ENCODE results near the gene SDK1. TPM values are rescaled to one million over a fixed set of nuclear protein-coding genes. Genes with fewer than 3 reads are reported as not detected.
A peak's percentile ranks its signal among the peaks of the same experiment; 100 is the strongest.

Gene SDK1
- total RNA-seq, 4 donors from 2014 or later, result 1.2 to 1.8 (median 1.5) TPM

DNA sequence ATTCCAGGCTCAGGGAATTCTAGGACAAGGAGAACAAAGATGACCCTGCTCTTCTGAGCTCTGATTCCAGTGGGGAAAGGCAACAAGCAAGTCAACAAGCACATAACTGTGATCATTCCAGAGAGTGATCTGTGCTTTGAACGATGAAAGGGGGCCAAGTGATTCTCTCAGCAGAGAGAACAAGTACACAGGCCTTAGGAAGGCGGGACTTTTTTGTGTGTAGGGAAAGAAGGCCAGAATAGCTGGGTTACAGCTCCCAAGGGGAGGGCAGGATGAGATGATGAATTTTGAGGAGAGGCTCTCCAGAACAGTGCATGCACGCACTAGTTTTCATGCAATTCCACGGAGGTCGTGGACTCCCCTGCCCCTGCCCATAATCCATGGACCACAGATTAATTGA lies 565.2 kb downstream of the SDK1 start:
- TF ChIP-seq POLR2A (IDR thresholded peaks at IDR 0.05), result no peak
- TF ChIP-seq, protein P1, sequence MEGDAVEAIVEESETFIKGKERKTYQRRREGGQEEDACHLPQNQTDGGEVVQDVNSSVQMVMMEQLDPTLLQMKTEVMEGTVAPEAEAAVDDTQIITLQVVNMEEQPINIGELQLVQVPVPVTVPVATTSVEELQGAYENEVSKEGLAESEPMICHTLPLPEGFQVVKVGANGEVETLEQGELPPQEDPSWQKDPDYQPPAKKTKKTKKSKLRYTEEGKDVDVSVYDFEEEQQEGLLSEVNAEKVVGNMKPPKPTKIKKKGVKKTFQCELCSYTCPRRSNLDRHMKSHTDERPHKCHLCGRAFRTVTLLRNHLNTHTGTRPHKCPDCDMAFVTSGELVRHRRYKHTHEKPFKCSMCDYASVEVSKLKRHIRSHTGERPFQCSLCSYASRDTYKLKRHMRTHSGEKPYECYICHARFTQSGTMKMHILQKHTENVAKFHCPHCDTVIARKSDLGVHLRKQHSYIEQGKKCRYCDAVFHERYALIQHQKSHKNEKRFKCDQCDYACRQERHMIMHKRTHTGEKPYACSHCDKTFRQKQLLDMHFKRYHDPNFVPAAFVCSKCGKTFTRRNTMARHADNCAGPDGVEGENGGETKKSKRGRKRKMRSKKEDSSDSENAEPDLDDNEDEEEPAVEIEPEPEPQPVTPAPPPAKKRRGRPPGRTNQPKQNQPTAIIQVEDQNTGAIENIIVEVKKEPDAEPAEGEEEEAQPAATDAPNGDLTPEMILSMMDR (IDR thresholded peaks at IDR 0.05 in 4 of 5, conservative IDR thresholded peaks at IDR 0.05 in 1 of 5), result no peak
- H3K36me3 ChIP-seq, result no peaks in the 10 kb centered on the region
- H3K27me3 ChIP-seq, result no peaks in the 10 kb centered on the region
- DNase-seq, result peak in 1 of 2 donors; percentile 23
- H3K4me3 ChIP-seq, result no peak overlapping the region
- no peak overlapping the region for H3K27ac ChIP-seq
- ATAC-seq, result peak; percentile 48 to 60
- intact Hi-C loops (cut with DNase I; ENCODE audit: low total_unique reads), result no loop called here
- no peaks in the 10 kb centered on the region for H3K4me1 ChIP-seq
- in situ Hi-C loops (cut with MboI; ENCODE audit: low sequenced_read_pairs in 4 of 4), result no loop called here
- H3K9me3 ChIP-seq, result no peaks in the 10 kb centered on the region

DNA sequence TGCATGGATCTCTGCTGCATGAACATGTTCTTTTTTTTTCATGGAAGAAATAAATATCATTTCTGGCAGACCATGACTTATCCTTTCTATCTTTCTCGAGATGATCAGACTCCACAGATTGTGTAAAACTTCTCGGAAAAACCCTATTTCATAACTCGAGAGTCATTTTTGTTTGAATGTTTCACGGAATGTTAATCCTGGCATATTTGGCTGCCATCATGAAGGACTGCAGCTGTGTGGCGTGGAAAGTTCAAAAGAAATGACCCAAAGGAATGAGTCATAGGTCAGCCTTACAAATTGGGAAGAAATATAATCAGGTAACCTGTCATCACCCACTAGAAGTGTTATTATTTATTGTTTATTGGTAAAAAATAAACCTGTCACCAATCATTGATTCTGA lies 566.8 kb downstream of the SDK1 start:
- intact Hi-C loops (cut with DNase I; ENCODE audit: low total_unique reads), result no loop called here
- no peak for ATAC-seq

GRCh38 chr7:3879355-3880075 lies 578.5 kb downstream of the SDK1 start:
- intact Hi-C loops (cut with DNase I; ENCODE audit: low total_unique reads) (no loop called here), in situ Hi-C loops (cut with MboI; ENCODE audit: low sequenced_read_pairs in 4 of 4) (no loop called here)
- Histone ChIP-seq H3K36me3 (no peaks in the 10 kb centered on the region), H3K4me3 (no peak overlapping the region), H3K4me1 (no peaks in the 10 kb centered on the region), H3K9me3 (no peaks in the 10 kb centered on the region), H3K27ac (no peak overlapping the region), H3K27me3 (no peaks in the 10 kb centered on the region)
- no peak for ATAC-seq
- DNase-seq, result no peak
- TF ChIP-seq, protein P1 (IDR thresholded peaks at IDR 0.05 in 4 of 5, conservative IDR thresholded peaks at IDR 0.05 in 1 of 5), result no peak
- TF ChIP-seq POLR2A (IDR thresholded peaks at IDR 0.05), result no peak

More for the DNA sequence above, 566.8 kb downstream of the SDK1 start:
- Histone ChIP-seq H3K27me3 (no peaks in the 10 kb centered on the region), H3K4me1 (no peaks in the 10 kb centered on the region), H3K4me3 (no peak overlapping the region), H3K27ac (no peak overlapping the region), H3K9me3 (no peaks in the 10 kb centered on the region), H3K36me3 (no peaks in the 10 kb centered on the region)
- no peak for TF ChIP-seq POLR2A (IDR thresholded peaks at IDR 0.05)
- TF ChIP-seq, protein P1 (IDR thresholded peaks at IDR 0.05 in 4 of 5, conservative IDR thresholded peaks at IDR 0.05 in 1 of 5), result no peak
- no peak for DNase-seq
- in situ Hi-C loops (cut with MboI; ENCODE audit: low sequenced_read_pairs in 4 of 4), result no loop called here

GRCh38 chr7:3880228-3880987 lies 579.4 kb downstream of the SDK1 start:
- in situ Hi-C loops (cut with MboI; ENCODE audit: low sequenced_read_pairs in 4 of 4), result no loop called here
- TF ChIP-seq POLR2A (IDR thresholded peaks at IDR 0.05), result no peak
- TF ChIP-seq, protein P1 (IDR thresholded peaks at IDR 0.05 in 4 of 5, conservative IDR thresholded peaks at IDR 0.05 in 1 of 5), result no peak
- DNase-seq (no peak), ATAC-seq (no peak)
- Histone ChIP-seq H3K9me3 (no peaks in the 10 kb centered on the region), H3K27ac (no peak overlapping the region), H3K4me3 (no peak overlapping the region), H3K36me3 (no peaks in the 10 kb centered on the region), H3K27me3 (no peaks in the 10 kb centered on the region), H3K4me1 (no peaks in the 10 kb centered on the region)
- intact Hi-C loops (cut with DNase I; ENCODE audit: low total_unique reads), result no loop called here
